Measurements from ENCODE around the gene GEN1.
A peak's percentile ranks its signal among the peaks of the same experiment; 100 is the strongest.

The GEN1 gene

DNA sequence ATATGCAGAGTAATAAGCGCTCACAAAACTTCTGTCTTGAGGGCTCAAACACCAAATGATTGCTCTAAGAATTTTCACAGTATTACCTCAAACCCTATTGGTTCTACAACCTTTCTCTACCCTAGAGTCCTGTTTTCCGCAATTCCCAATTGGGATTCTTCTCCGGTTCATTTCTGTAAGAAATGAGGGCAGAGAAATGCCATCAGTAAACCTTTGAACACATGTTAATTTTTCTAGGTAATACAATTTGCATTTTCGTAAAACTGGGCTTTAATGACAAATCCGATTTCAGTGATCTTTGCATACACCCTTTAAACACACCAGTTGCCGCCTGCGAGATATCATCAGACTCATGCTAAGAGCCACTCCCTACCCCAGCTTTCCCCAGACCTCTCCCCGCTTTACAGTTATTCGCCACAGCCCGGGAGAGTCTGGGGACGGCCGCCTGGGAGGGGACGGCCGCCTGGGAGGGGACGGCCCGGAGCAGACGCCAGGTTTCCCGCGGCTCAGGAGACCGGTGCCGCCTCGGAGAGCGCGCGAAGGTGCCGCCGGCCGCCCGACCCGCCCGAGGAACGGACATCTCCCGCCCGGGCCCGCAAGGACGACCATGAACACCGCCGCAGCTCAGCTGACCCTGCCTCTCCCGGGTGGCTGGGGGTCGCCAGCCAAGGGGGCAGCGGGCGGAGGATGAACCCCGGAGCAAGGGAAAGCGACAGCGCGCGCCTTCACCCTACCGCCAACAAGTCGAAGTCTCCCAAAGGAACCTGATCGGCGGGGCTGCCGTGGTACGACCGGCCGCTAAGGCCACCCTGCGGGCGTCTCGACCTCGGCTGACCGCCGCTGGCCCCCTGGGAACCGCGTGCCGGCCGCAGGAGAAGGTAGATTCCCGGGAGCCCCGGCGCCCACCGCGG, 791 bp upstream of the GEN1 start:
- H3K4me3 ChIP-seq (ENCODE audit: low read depth, low read length), result peak overlapping the region; percentile 64
- TF ChIP-seq, protein P1, sequence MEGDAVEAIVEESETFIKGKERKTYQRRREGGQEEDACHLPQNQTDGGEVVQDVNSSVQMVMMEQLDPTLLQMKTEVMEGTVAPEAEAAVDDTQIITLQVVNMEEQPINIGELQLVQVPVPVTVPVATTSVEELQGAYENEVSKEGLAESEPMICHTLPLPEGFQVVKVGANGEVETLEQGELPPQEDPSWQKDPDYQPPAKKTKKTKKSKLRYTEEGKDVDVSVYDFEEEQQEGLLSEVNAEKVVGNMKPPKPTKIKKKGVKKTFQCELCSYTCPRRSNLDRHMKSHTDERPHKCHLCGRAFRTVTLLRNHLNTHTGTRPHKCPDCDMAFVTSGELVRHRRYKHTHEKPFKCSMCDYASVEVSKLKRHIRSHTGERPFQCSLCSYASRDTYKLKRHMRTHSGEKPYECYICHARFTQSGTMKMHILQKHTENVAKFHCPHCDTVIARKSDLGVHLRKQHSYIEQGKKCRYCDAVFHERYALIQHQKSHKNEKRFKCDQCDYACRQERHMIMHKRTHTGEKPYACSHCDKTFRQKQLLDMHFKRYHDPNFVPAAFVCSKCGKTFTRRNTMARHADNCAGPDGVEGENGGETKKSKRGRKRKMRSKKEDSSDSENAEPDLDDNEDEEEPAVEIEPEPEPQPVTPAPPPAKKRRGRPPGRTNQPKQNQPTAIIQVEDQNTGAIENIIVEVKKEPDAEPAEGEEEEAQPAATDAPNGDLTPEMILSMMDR (IDR thresholded peaks at IDR 0.05; ENCODE audit: low read depth, low read length, missing control alignments), result no peak
- DNase-seq (ENCODE audit: low read depth), result peak; percentile 53

DNA sequence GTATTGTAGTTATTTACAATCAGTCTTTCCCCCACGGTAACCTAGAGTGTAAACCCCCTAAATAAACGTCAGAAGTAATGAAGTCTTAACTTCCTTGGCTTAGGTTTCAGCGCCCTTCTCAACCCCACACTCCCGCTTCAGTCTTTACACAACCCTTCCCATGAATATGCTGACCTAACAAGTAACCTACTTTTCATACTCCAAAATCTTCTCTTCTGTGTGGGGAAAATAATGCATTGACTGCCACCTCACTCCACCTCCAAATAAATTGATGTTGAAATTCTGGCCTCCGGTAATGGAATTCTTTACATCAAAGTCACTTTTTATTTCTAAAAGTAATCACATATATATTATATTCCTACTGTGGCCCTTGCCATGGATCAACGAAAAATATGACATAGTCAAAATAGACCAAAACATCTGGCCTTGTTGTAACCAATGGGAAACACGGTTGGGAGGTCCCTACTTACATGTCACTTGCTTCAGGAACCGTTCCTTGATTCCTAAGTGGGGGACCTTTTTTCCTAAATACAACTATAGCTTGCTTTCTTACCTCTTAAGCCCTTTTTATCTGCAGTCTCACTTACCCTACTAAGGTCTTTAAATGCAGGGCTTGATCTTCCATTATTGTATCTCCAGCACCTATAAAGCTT, 961 bp downstream of the GEN1 start:
- no peak for DNase-seq (ENCODE audit: low read depth)
- TF ChIP-seq, protein P1 (IDR thresholded peaks at IDR 0.05; ENCODE audit: low read depth, low read length, missing control alignments), result no peak
- peak overlapping the region; percentile 64 for H3K4me3 ChIP-seq (ENCODE audit: low read depth, low read length)

DNA sequence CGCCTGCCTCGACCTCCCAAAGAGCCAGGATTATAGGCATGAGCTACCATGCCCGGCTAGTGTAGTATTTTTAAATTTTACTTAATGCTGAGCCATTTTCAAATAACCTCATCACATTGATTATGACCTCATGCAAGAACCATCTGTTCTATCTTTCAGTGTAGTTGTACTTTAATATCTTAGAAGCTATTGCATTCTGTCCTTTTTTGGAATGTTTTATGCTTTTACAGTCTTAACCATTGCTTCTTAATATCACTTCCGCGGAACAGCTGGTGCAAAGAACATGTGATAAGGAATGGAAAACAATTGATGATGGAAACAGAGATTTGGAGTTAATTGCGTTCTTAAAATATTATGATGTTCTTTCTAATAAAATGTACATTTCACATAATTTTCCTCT, 2.7 kb downstream of the GEN1 start:
- peak overlapping the region; percentile 8; the same call in 1 of the 2 replicates for H3K4me3 ChIP-seq (ENCODE audit: low read depth, low read length)
- DNase-seq (ENCODE audit: low read depth), result no peak
- TF ChIP-seq, protein P1 (IDR thresholded peaks at IDR 0.05; ENCODE audit: low read depth, low read length, missing control alignments), result no peak

DNA sequence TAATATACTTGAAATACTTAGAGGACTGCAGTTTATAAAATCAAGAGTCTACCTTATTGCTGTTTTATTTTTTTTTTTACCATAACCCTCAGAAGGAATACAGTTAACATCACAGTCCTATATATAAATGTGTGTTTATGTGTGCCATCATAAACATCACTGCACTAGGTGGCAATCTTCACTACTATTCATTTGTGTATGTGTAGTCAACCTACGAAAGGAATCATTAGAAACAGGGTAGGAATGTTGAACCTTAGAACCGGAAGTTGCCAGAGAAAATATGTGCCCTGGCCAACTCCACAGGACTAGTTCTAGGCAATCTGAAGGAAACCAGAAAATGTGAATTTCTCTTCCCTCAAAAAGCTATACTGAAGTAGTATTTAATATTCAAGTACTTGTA, 3.4 kb downstream of the GEN1 start:
- no peak for DNase-seq (ENCODE audit: low read depth)
- TF ChIP-seq, protein P1 (IDR thresholded peaks at IDR 0.05; ENCODE audit: low read depth, low read length, missing control alignments), result no peak
- H3K4me3 ChIP-seq (ENCODE audit: low read depth, low read length), result no peak overlapping the region

DNA sequence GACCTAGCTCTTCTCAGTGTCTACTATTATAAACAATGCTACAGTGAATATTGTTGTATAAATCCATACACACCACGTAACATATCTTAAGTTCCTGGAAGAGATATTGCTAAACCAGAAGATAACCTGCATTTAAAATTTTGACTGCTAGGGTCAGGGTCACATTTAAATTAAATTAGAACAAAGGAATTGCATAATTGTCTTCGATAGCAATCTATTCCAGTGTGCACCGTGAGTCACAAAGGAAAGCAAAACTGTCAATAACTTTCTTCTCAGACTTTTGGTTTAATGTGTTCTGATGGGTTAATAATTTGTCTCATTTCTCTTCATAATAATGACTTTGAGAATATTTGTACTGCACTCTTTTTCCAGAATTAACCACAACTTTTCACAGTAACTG, 4.2 kb downstream of the GEN1 start:
- DNase-seq (ENCODE audit: low read depth), result no peak
- TF ChIP-seq, protein P1 (IDR thresholded peaks at IDR 0.05; ENCODE audit: low read depth, low read length, missing control alignments), result no peak

DNA sequence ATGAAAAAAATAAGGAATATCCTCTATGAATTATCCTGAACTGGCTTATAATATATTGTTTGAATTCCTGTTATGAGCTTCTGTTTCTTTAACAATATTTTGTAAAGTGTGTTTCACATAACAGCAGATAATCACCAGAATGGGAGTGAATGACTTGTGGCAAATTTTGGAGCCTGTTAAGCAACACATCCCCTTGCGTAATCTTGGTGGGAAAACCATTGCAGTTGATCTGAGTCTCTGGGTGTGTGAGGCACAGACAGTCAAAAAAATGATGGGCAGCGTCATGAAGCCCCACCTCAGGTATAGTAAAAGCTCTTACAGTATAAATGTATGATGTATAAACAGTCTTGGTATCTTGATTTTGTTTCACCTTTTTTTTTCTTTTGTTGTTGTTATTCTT, 5.9 kb downstream of the GEN1 start:
- H3K4me3 ChIP-seq (ENCODE audit: low read depth, low read length), result no peak overlapping the region
- TF ChIP-seq, protein P1 (IDR thresholded peaks at IDR 0.05; ENCODE audit: low read depth, low read length, missing control alignments), result no peak
- DNase-seq (ENCODE audit: low read depth), result no peak

More for the DNA sequence above, 4.2 kb downstream of the GEN1 start:
- H3K4me3 ChIP-seq (ENCODE audit: low read depth, low read length), result no peak overlapping the region

Measured in GM12864 (cell line).